Measurements from ENCODE around the gene APOA4.

The APOA4 gene

GRCh38 chr11:116797816-116798215 lies 25.3 kb downstream of the APOA4 start:
- no peak for TF ChIP-seq CTCF (IDR thresholded peaks at IDR 0.05; ENCODE audit: extremely low read depth, missing control alignments)
- DNase-seq (ENCODE audit: low spot score), result no peak

- TF ChIP-seq CTCF (IDR thresholded peaks at IDR 0.05; ENCODE audit: extremely low read depth, missing control alignments), result no peak
- no peak for DNase-seq (ENCODE audit: low spot score)
Observed at GRCh38 chr11:116796548-116796947, 26.6 kb downstream of the APOA4 start.

- no peak for TF ChIP-seq CTCF (IDR thresholded peaks at IDR 0.05; ENCODE audit: extremely low read depth, missing control alignments)
- DNase-seq (ENCODE audit: low spot score), result no peak
Observed at GRCh38 chr11:116794851-116795250, 28.3 kb downstream of the APOA4 start.

- no peak for DNase-seq (ENCODE audit: low spot score)
- no peak for TF ChIP-seq CTCF (IDR thresholded peaks at IDR 0.05; ENCODE audit: extremely low read depth, missing control alignments)
Observed at GRCh38 chr11:116793772-116794097, 29.4 kb downstream of the APOA4 start.

GRCh38 chr11:116792869-116793771 lies 30.0 kb downstream of the APOA4 start:
- no peak for TF ChIP-seq CTCF (IDR thresholded peaks at IDR 0.05; ENCODE audit: extremely low read depth, missing control alignments)
- DNase-seq (ENCODE audit: low spot score), result no peak

GRCh38 chr11:116792144-116792868 lies 30.8 kb downstream of the APOA4 start:
- DNase-seq (ENCODE audit: low spot score), result no peak
- TF ChIP-seq CTCF (IDR thresholded peaks at IDR 0.05; ENCODE audit: extremely low read depth, missing control alignments), result no peak

GRCh38 chr11:116791813-116792143 lies 31.3 kb downstream of the APOA4 start, which contains the start of gene APOA5:
Gene APOA5, minus strand, starts transcription at chr11:116791879. Its CDS starts 19 bp downstream, at chr11:116791860.
- DNase-seq (ENCODE audit: low spot score), result no peak
- no peak for TF ChIP-seq CTCF (IDR thresholded peaks at IDR 0.05; ENCODE audit: extremely low read depth, missing control alignments)

Data from GM20000 (cell line).